CD4-positive, alpha-beta T cell treated with Interleukin-1 beta for 1 hour (primary cell): Measurements from ENCODE around the gene CITED2.
"Not testable (repeated sequence)": the region's sequence is repeated elsewhere in the genome, so short reads cannot be mapped to it uniquely, and the experiment has no call there.

Experiments used
- DNase-seq, 2 donors: peaks; one replicate each; pipeline ENCODE4 v3.0.0-alpha.2; 2020 to 2022

Gene CITED2

GRCh38 chr6:139374357-139375225 is at the start of gene CITED2:
Gene CITED2, minus strand, starts transcription at chr6:139374648. Its CDS starts 704 bp downstream, at chr6:139373944.
- DNase-seq = peak; percentile 94 to 96

- DNase-seq = no peak
Measured at GRCh38 chr6:139423037-139423703, 48.7 kb upstream of the CITED2 start.

GRCh38 chr6:139422105-139423036 is 47.9 kb upstream of the CITED2 start:
- DNase-seq = no peak

- DNase-seq = no peak
Measured at GRCh38 chr6:139418481-139419132, 44.2 kb upstream of the CITED2 start.

GRCh38 chr6:139416146-139416545 is 41.7 kb upstream of the CITED2 start:
- no peak for DNase-seq

- DNase-seq = no peak
Measured at GRCh38 chr6:139415365-139415764, 40.9 kb upstream of the CITED2 start.

GRCh38 chr6:139412103-139412502 is 37.7 kb upstream of the CITED2 start:
- not testable (repeated sequence) for DNase-seq

- DNase-seq = no peak
Measured at GRCh38 chr6:139409026-139409425, 34.6 kb upstream of the CITED2 start.

- no peak for DNase-seq
Measured at GRCh38 chr6:139407718-139408222, 33.3 kb upstream of the CITED2 start.

- DNase-seq = no peak
Measured at GRCh38 chr6:139406577-139407343, 32.3 kb upstream of the CITED2 start.

GRCh38 chr6:139402876-139403386 is 28.5 kb upstream of the CITED2 start:
- DNase-seq = no peak

- DNase-seq = no peak
Measured at GRCh38 chr6:139398658-139399057, 24.2 kb upstream of the CITED2 start.

GRCh38 chr6:139395891-139396301 is 21.4 kb upstream of the CITED2 start:
- no peak for DNase-seq

GRCh38 chr6:139395371-139395770 is 20.9 kb upstream of the CITED2 start:
- DNase-seq = no peak

GRCh38 chr6:139394027-139394649 is 19.7 kb upstream of the CITED2 start:
- no peak for DNase-seq

- DNase-seq = no peak
Measured at GRCh38 chr6:139392794-139393193, 18.3 kb upstream of the CITED2 start.

GRCh38 chr6:139391709-139392108 is 17.3 kb upstream of the CITED2 start:
- no peak for DNase-seq

- no peak for DNase-seq
Measured at GRCh38 chr6:139390447-139390846, 16.0 kb upstream of the CITED2 start.

GRCh38 chr6:139388384-139388783 is 13.9 kb upstream of the CITED2 start:
- no peak for DNase-seq

GRCh38 chr6:139386404-139386803 is 12.0 kb upstream of the CITED2 start:
- DNase-seq = no peak
